K562 (cell line): Measurements from ENCODE around the gene RHBDF2. TPM values are rescaled to one million over a fixed set of nuclear protein-coding genes. Genes with fewer than 3 reads are reported as not detected.

Source experiments
- CREB1 ChIP-seq, 2 experiments: sonication (generic) in 1 of 2; formaldehyde crosslinking in 1 of 2; IDR thresholded peaks; 2 replicates each; pipeline versions ENCODE4 v1.6.1 to v1.8.0; 2012 to 2022; ENCODE audit warnings: inconsistent platforms in 1 of 2, mild to moderate bottlenecking in 1 of 2, missing genetic modification reagents in 1 of 2, moderate library complexity in 1 of 2
- FOXA1 ChIP-seq: fragments of 450-650 bp; IDR thresholded peaks from 2 replicates; pipeline ENCODE4 v1.6.1; 2016; ENCODE audit warnings: mild to moderate bottlenecking, borderline replicate concordance
- HDAC2 ChIP-seq: fragments of 450-650 bp; IDR thresholded peaks from 2 replicates; pipeline ENCODE4 v1.6.1; 2016; ENCODE audit warnings: mild to moderate bottlenecking
- NELFE ChIP-seq: IDR thresholded peaks from 2 replicates; pipeline ENCODE4 v1.6.1; 2011; ENCODE audit warnings: mild to moderate bottlenecking; ENCODE audit not compliant: insufficient read depth, insufficient read length
- PHF20 ChIP-seq: fragments of 450-650 bp; IDR thresholded peaks from 2 replicates; pipeline ENCODE4 v1.6.1; 2018; ENCODE audit not compliant: partially characterized antibody
- RAD51 ChIP-seq: fragments of 450-650 bp; IDR thresholded peaks from 2 replicates; pipeline ENCODE4 v1.7.1; 2016; ENCODE audit warnings: low read depth, mild to moderate bottlenecking, borderline replicate concordance
- RBM17 ChIP-seq: fragments of 200-400 bp; formaldehyde crosslinking; IDR thresholded peaks from 2 replicates; pipeline ENCODE4 v1.6.1; 2017; ENCODE audit warnings: low read depth, mild to moderate bottlenecking, low read length, borderline replicate concordance
- RUNX1 ChIP-seq: sonication (generic); IDR thresholded peaks from 2 replicates; pipeline ENCODE4 v1.6.1; 2016; ENCODE audit warnings: antibody characterized with exemption, low read depth
- SRF ChIP-seq, 2 experiments: fragments of 250-450, 450-650 bp in 1 of 2; sonication (Bioruptor Pico) in 1 of 2; sonication (generic) in 1 of 2; formaldehyde crosslinking; IDR thresholded peaks; 2 replicates each; pipeline versions ENCODE4 v1.5.0 to v1.5.1; 2020 to 2022; ENCODE audit warnings: mild to moderate bottlenecking in 1 of 2, missing genetic modification reagents in 1 of 2
- TCF7 ChIP-seq: sonication (generic); IDR thresholded peaks from 2 replicates; pipeline ENCODE4 v1.6.1; 2016; ENCODE audit warnings: antibody characterized with exemption, borderline replicate concordance
- TGIF2 ChIP-seq: sonication (generic); formaldehyde crosslinking; IDR thresholded peaks from 2 replicates; pipeline ENCODE4 v1.8.1; 2022; ENCODE audit warnings: mild to moderate bottlenecking, missing genetic modification reagents, moderate library complexity
- THRAP3 ChIP-seq: fragments of 450-650 bp; IDR thresholded peaks from 2 replicates; pipeline ENCODE4 v1.6.1; 2016; ENCODE audit warnings: mild to moderate bottlenecking, inconsistent platforms, borderline replicate concordance
- TOE1 ChIP-seq, 2 experiments: fragments of 450-650 bp in 1 of 2; sonication (generic) in 1 of 2; formaldehyde crosslinking in 1 of 2; IDR thresholded peaks; 2 replicates each; pipeline versions ENCODE4 v1.7.1 to v1.8.0; 2016 to 2022; ENCODE audit warnings: borderline replicate concordance in 2 of 2, mild to moderate bottlenecking in 2 of 2, antibody characterized with exemption in 1 of 2, inconsistent platforms in 1 of 2, low read depth in 1 of 2, missing genetic modification reagents in 1 of 2, moderate library complexity in 1 of 2
- XRCC5 ChIP-seq: fragments of 200-400 bp; formaldehyde crosslinking; IDR thresholded peaks from 2 replicates; pipeline ENCODE4 v1.6.1; 2017; ENCODE audit warnings: low read depth, mild to moderate bottlenecking, low read length
- ZNF785 ChIP-seq: fragments of 250-450 bp; sonication (Bioruptor Pico); IDR thresholded peaks from 2 replicates; pipeline ENCODE4 v1.4.0; 2020; ENCODE audit warnings: mild to moderate bottlenecking
- polyA plus RNA-seq, 8 experiments: library from polyadenylated mRNA; depleted of rRNA in 4 of 8; stranded (reverse) in 5 of 8; unstranded in 3 of 8; fragments of >200 nt; fragmentation: Nextera tagmentation in 2 of 8; fragmentation: Illumina TruSeq in 1 of 8; extraction: Ambion mirVana in 2 of 8; extraction: Trizol in 1 of 8; gene quantifications; 2 replicates each; pipeline versions ENCODE4 v1.2.1 to v1.2.3, GENCODE V29; 2011 to 2014; ENCODE audit warnings: inconsistent platforms in 1 of 8, missing spikeins in 1 of 8
- total RNA-seq, 7 experiments: library from RNA; depleted of rRNA in 6 of 7; stranded (reverse); fragments of >200 nt in 6 of 7; fragmentation: Illumina TruSeq in 2 of 7; extraction: Trizol in 2 of 7; gene quantifications; 2 replicates each; pipeline versions ENCODE4 v1.2.1 to v1.2.3, GENCODE V29; 2011 to 2021; ENCODE audit warnings: low replicate concordance in 1 of 7
- TF ChIP-seq, protein P1 (sequence below): fragments of 450-650 bp; formaldehyde crosslinking; conservative IDR thresholded peaks from 2 replicates; pipeline ENCODE4 v1.4.0; 2022; ENCODE audit warnings: mild to moderate bottlenecking, missing genetic modification characterization
- TF ChIP-seq, protein P2 (sequence below): sonication (generic); formaldehyde crosslinking; IDR thresholded peaks from 2 replicates; pipeline ENCODE4 v1.9.0; 2022; ENCODE audit warnings: mild to moderate bottlenecking, missing genetic modification reagents
- TF ChIP-seq, protein P3 (sequence below): fragments of 450-650 bp; IDR thresholded peaks from one replicate; pipeline ENCODE4 v1.6.1; 2018; ENCODE audit warnings: mild to moderate bottlenecking, moderate library complexity; ENCODE audit not compliant: partially characterized antibody
- TF ChIP-seq, protein P4 (sequence below): fragments of 250-450 bp; sonication (Bioruptor Pico); IDR thresholded peaks from 2 replicates; pipeline ENCODE4 v1.8.0; 2022; ENCODE audit warnings: inconsistent platforms
- TF ChIP-seq, protein P5 (sequence below): sonication (generic); formaldehyde crosslinking; IDR thresholded peaks from 2 replicates; pipeline ENCODE4 v1.8.0; 2022; ENCODE audit warnings: missing genetic modification reagents, mild to moderate bottlenecking, moderate library complexity, borderline replicate concordance

RHBDF2 gene
- total and polyA plus RNA-seq, 9 of the 15 experiments (the other 6 are each of a cell fraction or from before 2014, with no cell fraction given): 0.04 to 2.8 (median 1.1) TPM

DNA sequence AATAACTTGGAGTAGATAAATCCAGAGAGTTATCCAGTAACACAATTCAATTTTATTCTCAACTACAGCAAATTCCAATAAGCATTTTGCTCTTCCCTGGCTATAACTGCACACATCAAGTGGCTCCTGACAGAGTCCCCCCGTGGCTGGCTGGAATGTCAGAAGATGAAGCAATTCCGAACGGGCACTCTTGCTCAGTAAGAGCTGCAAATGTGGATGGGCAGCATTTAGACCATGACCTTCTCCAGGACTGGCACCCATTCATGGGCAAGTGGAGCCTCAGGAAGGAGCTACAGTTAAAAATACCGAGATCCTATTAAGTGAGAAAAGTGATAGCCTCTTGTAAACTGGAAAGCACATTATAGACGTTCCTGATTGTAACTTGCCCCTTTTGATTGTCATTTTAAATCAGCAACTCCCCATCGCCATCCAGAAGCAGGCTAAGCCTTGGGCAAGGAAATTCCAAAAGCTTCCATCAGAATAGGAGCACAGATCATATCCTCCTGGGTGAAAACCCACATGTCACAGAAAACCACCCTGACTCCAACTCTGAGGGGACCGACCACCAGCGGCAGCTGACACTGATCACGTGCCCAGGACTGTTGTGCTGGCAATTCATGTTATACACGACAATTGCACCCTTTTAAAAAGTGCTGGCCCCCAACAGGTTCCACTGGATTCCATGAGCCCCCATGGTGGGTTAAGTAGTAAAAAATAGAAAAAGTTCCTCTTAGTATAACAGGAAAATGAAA, 55.4 kb downstream of the RHBDF2 start (continued):
- TF ChIP-seq, protein P1, sequence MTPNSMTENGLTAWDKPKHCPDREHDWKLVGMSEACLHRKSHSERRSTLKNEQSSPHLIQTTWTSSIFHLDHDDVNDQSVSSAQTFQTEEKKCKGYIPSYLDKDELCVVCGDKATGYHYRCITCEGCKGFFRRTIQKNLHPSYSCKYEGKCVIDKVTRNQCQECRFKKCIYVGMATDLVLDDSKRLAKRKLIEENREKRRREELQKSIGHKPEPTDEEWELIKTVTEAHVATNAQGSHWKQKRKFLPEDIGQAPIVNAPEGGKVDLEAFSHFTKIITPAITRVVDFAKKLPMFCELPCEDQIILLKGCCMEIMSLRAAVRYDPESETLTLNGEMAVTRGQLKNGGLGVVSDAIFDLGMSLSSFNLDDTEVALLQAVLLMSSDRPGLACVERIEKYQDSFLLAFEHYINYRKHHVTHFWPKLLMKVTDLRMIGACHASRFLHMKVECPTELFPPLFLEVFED (CRISPR knock-in tag): no peak
- TF ChIP-seq TCF7 (no peak), RBM17 (no peak), TGIF2 (CRISPR knock-in tag) (no peak), ZNF785 (CRISPR knock-in tag) (no peak), CREB1 (IDR thresholded peaks at IDR 0.05) (no peak), CREB1 (CRISPR knock-in tag; IDR thresholded peaks at IDR 0.05) (no peak), XRCC5 (no peak), NELFE (no peak), THRAP3 (no peak), TOE1 (IDR thresholded peaks at IDR 0.05; ENCODE audit: borderline replicate concordance) (0 out of 2 replicates have a peak, but pooled peaks have one; percentile 9), TOE1 (CRISPR knock-in tag; IDR thresholded peaks at IDR 0.05; ENCODE audit: borderline replicate concordance, low read depth) (no peak), HDAC2 (no peak), RAD51 (peak; percentile 67; the same call in 1 of the 2 replicates), FOXA1 (no peak), PHF20 (no peak), RUNX1 (no peak), SRF (CRISPR knock-in tag; IDR thresholded peaks at IDR 0.05) (no peak)
- TF ChIP-seq, protein P2, sequence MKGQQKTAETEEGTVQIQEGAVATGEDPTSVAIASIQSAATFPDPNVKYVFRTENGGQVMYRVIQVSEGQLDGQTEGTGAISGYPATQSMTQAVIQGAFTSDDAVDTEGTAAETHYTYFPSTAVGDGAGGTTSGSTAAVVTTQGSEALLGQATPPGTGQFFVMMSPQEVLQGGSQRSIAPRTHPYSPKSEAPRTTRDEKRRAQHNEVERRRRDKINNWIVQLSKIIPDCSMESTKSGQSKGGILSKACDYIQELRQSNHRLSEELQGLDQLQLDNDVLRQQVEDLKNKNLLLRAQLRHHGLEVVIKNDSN (CRISPR knock-in tag): peak; percentile 68
- TF ChIP-seq, protein P3, sequence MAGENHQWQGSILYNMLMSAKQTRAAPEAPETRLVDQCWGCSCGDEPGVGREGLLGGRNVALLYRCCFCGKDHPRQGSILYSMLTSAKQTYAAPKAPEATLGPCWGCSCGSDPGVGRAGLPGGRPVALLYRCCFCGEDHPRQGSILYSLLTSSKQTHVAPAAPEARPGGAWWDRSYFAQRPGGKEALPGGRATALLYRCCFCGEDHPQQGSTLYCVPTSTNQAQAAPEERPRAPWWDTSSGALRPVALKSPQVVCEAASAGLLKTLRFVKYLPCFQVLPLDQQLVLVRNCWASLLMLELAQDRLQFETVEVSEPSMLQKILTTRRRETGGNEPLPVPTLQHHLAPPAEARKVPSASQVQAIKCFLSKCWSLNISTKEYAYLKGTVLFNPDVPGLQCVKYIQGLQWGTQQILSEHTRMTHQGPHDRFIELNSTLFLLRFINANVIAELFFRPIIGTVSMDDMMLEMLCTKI: no peak
- TF ChIP-seq, protein P4, sequence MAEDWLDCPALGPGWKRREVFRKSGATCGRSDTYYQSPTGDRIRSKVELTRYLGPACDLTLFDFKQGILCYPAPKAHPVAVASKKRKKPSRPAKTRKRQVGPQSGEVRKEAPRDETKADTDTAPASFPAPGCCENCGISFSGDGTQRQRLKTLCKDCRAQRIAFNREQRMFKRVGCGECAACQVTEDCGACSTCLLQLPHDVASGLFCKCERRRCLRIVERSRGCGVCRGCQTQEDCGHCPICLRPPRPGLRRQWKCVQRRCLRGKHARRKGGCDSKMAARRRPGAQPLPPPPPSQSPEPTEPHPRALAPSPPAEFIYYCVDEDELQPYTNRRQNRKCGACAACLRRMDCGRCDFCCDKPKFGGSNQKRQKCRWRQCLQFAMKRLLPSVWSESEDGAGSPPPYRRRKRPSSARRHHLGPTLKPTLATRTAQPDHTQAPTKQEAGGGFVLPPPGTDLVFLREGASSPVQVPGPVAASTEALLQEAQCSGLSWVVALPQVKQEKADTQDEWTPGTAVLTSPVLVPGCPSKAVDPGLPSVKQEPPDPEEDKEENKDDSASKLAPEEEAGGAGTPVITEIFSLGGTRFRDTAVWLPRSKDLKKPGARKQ (CRISPR knock-in tag): no peak
- TF ChIP-seq, protein P5, sequence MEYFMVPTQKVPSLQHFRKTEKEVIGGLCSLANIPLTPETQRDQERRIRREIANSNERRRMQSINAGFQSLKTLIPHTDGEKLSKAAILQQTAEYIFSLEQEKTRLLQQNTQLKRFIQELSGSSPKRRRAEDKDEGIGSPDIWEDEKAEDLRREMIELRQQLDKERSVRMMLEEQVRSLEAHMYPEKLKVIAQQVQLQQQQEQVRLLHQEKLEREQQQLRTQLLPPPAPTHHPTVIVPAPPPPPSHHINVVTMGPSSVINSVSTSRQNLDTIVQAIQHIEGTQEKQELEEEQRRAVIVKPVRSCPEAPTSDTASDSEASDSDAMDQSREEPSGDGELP: peak; percentile 34; the same call in 1 of the 2 replicates
